Measurements from ENCODE around the gene ST7.

Gene ST7

DNA sequence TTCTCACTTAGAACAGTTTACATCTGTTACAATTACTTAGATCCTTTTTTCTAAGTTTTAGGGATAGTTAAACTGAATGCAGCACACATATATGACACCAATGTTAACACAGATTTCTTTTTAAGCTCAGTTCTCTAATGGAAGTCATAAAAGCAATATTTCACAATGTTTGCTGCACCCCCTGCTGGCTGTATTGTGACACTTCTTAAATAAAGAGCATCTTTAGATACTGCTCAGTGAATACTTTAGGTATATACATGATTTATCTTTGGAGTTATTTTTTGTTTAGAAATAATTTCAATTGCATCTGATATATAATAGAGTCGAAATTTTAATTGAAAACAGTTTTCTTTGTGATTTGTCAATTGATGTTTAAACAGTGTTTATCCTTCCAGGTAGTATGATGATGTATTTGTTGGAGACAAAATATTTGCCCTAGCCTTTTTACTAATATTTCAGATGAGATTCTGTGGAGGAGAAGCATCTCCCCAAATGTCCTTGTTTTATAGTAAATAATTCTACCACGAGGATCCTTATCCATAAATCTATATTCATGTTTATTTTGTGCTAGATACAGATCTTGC lies 174.4 kb downstream of the ST7 start:
- peak; percentile 6 for DNase-seq (ENCODE audit: low read depth)

DNA sequence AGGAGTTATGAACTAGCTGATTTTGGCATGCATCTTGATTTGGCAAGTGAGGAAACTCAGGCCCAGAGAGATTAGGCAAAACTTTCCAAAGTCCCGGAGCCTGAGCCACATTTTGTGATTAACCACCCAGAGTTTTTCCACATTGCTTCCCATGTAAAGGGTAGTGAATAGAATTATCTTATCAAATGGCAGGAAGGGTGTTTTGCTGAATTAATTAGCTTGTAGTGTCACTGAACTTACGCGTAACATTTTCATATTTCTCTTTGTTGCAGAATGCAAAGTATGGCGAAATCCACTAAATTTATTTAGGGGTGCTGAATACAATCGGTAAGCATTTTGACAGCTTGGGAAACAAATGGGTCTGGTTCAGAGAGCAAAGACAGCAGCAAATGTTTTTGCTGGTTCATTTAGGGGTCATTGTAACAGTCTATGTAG lies 176.2 kb downstream of the ST7 start:
- no peak for DNase-seq (ENCODE audit: low read depth)

DNA sequence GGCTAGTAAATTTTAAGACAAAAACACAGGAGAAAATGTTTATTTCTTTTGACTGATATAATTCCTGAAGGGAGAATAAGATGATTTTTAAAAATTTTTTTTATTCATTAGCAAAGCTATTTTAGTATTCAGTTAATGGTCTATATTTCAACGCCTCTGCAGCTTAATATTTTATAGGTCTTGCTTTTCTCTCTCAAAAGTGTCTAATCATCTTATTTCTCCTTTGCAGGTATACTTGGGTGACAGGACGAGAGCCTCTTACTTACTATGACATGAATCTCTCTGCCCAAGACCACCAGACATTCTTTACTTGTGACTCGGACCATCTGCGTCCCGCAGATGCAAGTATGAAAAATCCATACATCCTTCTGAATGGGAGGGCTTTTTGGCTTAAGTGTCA lies 177.0 kb downstream of the ST7 start:
- DNase-seq (ENCODE audit: low read depth), result no peak

DNA sequence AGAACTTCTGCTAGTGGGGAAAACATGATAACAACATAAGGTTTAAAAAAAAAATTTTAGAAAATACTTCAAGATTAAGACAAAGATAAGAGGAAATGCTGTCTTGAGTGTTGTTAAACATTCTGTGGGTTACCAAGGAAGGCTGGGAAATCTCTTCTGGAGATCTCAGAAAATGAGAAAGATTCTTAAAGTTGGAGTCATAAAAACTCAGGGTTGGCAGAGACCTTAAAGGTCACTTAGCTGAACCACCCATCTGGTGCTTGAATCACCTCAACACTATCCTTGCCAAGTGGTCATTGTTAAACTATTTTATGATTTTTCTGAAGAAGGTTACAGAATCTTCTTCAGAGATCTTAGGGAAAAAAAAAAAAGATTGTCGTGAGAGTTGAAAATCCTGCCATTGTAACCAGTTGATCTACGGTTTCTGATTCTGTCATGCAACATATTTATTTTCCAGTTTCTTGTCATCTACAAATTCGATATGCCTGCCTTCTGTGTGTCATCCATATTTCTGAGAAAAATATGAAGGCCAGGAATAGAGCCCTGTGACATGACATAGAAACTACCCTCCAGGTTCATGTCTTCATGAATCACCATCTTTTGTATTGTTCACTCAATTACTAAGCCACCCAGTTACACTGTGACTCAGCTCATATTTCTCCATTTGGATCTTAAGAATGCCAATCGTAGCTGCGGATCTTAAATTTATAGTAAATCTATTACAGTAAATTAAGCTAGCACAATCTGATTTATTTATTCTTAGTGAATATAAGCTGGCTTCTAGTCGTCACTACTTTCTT lies 179.2 kb downstream of the ST7 start:
- no peak for DNase-seq (ENCODE audit: low read depth)

DNA sequence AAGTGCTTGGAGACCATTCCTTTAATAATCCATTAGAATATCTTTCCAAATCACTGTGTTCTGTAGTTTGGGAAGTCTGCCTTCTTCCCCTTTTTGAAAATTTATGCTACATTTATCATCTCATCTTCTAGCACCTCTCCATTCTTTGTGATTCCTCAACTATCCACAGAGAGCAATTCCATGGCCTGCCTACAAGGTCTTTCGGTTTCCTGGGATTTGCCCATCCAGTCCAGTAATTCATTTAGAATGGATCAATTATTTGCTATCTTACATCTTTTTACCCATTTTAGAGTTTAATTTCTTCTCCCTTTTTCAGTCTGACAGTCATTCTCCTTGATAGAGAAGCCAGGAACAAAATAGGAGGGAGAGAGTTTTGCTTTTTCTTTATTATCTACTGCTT lies 179.8 kb downstream of the ST7 start:
- DNase-seq (ENCODE audit: low read depth), result no peak

DNA sequence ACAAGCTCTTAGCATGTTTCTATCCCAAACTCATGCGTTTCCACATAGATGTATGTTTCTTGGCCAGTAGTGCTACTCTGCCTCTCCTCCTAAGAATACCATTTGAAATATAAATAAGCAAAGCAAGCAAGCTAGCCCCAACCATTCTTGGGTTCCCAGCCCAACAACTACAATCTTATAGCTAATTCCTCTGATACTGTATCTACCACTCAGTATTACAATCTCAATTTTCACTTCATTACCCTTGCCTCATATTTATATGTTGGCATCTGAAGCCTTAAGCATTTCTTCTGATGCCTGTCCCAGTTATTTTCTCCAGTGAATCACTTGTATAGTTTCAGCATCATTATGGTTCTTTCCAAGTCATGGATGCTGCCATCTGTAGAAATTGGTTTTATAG lies 181.1 kb downstream of the ST7 start:
- DNase-seq (ENCODE audit: low read depth), result no peak

DNA sequence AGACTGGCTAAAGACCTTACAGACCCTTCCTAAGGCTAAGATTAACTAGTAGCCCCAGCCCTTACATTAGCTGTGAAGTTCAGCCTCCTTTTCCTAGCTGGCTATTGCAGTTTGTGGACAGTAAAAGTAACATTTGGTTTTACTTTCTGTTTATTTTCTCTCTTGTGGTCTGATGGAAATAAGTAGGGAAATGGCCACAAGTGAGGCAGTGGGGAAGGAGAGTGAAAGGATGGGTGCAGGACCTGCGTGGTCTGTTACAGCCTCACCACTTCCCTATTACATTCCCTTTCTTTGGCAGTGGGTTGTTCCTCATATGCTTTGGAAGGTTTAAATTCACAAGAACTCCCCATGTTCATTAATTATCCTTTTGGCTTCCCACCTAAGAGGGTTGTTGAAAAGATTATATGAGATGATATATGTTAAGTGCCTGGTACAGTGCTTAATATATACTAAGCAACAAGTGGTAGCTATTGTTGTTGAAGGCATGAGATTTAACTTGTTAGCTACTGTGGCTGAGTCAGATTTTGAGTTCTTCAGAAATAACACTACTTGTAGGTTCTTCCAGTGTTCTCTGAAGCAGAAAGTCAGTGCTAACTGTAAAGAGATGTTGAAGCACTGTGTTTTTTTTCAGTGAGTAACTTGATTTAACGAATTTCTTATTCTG lies 181.7 kb downstream of the ST7 start:
- no peak for DNase-seq (ENCODE audit: low read depth)

DNA sequence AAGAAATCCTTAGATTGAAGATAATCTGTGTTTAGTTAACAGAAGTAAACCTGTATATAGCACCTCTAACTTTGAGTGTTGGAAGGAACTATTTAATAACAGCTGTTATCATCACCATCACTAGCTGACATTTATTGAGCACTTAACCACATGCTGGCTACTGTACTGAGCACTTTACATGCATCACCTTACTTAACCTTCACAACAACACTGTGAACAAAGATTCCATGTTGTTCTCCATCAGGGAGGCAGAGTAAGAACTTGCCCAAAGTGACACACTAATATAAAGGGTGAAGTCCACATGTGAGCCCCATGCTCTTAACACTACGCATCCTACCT lies 182.2 kb downstream of the ST7 start:
- no peak for DNase-seq (ENCODE audit: low read depth)

DNA sequence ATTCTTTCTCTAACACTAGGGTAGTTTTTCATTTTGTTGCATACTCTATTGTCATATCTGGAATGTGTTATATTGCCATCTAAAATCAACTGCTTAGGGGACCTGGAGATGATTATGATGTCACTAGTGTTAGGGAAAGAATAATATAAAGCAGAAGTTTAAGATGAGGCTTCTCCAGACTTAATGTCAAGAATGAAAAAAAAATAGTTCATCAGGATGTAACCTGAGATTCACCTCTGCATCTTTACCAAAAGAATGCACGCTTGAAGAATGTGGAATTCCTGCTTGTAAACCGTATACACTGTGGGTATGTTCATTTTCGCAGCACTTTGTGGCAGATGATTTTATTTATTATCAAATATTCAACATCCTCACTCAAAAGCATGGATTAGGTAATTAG lies 184.6 kb downstream of the ST7 start:
- no peak for DNase-seq (ENCODE audit: low read depth)

DNA sequence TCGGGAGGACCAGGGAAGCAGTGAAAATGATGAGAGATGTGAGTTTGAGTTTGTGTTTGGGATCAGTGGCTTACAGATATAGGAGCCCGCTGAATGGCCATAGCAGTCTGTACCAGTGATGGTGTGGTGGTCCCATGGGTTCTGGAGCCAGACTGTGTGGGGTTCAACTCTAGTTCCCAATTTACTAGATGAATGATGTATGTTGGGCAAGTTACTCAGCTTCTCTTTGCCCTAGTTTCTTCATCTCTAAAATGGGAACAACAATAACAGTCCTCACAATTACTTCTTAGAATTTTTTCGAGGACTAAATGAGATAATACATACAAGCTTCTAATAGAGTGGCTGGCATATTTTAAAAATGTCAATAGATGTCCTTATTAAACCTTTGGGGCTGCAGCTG lies 185.2 kb downstream of the ST7 start:
- DNase-seq (ENCODE audit: low read depth), result no peak

DNA sequence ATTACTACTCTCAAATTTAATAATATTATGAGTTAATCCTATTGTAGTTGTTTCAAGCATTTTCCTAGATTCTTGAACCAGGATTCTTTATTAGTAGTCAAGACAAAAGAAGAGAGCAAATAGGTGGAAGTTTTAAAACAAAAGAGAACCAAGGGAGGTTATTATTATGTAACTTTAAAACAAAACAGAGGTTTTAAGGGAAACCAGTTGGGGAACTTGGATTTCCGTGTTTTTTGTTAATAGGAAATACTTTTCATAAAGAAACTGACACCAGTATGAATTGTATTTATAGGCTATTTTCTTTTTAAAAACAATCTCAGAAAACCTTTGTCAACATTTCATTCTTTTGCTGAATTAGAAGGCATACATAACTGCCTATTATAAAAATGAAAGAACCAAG lies 185.7 kb downstream of the ST7 start:
- DNase-seq (ENCODE audit: low read depth), result no peak

DNA sequence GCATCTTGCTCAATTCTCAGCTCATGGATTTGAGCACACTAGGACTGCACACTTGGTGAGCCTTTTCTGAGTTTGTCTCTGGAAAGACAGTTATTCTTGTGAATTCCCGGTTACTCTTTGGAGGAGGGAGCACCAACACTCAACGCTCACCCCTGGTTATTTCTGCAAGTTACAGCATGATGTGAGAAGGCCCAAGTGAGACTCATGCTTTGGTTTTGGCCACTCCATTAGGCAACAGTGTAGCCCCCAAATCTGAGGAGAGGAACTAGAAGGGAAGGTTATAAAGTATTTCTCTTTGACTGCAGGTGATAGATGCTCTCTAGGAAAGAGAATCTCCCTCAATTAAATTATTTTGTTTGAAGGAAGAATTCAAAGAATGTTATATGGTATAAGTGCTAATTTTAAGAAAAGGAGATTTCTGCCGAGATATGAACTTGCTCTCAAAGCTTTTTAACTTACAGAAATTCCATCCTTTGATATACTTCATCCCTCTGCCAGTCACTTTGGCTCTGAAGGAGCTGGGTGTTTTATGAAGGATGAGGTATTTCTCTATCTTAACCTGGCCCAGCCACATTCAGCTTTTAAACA lies 186.2 kb downstream of the ST7 start:
- DNase-seq (ENCODE audit: low read depth), result no peak

DNA sequence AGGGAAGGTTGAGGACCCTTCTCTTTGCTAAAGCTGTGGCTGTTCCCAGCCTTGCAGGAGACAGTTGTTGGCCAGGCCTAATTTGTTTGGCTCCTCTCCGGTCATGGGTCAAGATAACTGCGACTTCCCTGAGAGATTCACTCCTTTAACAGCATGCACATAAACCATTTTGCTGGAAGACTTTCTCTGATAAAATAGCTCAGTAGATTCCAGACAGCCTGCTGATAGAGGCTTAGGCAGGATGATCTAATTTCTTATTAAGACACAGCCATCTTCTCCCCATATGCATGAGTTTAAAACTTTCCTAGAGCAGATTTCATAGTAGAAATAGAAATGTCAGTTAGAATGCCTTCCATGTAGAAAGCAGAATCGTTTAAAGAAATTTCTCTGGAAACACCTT lies 187.6 kb downstream of the ST7 start:
- no peak for DNase-seq (ENCODE audit: low read depth)

DNA sequence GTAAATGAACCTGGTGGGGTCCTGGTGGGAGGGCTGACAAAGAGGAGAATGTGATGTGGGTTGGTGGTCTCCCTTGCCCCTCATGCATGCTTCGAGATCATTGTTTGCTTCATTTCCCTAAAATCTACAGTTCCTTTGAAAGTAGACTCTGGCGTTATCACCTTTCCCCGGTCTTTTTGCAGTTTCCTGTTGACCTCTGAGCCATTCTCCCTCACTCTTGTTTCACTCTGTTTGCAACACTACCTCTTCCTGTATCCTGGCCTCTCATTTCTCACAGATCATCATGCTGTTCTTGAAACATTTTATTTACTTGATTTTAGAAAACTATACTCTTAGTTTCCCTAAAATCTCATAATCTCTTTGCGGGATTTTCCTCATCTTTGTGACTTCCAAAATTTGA lies 189.8 kb downstream of the ST7 start:
- no peak for DNase-seq (ENCODE audit: low read depth)

DNA sequence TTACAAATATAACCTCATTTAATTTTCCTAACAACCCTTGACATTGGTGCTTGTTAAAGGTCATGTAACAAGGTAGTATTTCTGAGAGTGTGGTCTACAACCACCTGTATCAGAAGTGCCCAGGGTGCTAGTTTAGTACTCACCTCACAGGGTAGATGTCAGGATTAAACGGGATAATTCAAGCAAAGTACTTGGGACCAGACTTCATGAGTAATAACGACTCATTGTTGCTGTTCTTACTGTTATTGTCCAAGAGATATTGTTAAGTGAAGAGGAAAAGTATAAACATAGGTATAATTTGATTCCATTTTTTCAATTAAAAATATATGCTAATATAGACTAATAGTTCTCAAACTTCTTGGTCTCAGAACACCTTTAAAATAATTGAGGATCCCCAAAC lies 190.3 kb downstream of the ST7 start:
- DNase-seq (ENCODE audit: low read depth), result no peak

DNA sequence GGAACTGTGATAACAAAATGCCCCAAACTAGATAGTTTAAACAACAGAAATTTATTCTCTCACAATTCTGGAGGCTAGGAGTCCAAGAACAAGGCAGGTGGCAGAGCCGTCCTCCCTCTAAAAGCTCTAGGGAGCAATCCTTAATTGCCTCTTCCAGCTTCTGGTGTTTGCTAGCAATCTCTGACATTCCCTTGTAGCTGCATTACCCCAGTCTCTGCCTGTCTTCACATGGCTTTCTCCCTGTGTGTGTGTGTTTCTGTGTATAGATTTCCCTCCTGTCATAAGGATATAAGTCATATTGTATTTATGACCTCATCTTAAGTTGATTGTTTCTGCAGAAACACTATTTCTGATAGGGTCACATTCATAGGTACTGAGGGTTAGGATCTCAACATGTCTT lies 192.0 kb downstream of the ST7 start:
- DNase-seq (ENCODE audit: low read depth), result no peak

DNA sequence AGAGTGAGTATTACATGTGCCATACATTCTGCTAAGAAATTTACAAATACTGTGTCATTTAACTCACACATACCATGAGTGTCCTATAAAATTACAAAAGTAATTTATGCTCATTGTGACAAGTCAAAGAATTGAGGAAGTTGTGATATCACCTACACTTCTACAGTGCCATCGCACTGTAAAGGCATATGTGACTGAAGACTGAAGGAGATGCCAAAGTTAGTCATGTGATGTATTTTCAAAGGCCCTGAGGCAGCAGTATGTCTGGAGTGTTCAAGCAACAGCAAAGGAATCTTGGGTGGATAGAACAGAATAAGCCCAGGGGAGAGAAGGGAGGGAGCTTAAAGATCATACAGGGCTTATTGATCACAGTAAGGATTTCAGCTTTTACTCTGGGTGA lies 192.8 kb downstream of the ST7 start:
- no peak for DNase-seq (ENCODE audit: low read depth)

DNA sequence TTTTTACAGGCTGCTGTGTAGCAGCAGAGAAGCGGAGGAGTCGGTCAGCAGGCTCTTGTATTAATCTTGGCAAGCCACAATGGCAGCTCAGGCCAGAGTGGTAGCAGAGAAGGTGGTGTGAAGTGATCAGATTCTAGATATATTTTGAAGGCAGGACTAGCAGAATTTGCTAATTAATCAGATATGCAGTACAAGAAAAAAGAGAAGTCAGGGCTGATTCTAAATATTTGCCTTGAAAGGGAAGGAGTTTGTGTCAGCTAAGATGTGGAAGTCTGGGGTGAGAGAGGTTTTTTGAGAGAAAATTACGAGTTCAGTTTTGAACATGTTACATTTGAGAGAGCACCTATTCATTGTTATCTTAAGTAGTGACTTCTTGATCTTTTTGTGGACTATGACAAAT lies 193.2 kb downstream of the ST7 start:
- no peak for DNase-seq (ENCODE audit: low read depth)

DNA sequence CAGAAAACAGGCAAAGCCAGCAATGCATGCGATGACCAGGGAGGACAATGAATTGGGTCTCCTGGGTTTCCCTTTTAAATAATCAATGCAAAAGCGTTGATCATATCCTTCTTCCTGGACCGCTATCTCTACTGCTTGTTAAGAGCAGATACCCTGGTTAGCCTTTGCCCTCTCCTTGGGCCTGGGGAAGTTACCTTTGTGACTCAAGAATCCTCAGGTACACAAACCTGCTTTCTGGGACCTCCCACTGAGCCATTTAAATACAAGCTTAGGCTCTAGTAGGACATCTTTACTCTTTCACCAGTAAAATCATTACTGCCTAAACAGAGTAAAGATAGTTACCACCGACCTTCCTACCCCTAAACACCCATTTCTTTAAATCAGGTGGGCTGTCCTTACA lies 195.7 kb downstream of the ST7 start:
- no peak for DNase-seq (ENCODE audit: low read depth)

DNA sequence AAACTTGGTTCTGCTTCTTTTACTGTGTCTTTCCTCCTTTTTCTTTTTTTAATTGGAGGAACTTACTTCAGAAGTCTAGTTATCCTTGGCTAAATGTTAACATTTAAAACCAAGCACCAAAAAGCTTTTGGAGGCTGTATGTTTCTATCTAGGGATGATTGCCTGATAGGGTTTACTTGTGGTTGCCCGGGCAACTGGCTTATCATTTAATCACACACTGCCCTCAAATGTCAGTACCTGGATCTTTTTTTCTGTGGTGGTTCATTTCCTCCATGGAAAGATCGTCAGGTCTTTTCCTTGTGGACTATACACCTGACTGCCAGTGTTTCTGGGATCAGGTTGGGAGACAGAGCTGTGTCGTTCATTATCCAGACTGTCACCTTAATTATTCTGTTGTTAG lies 196.4 kb downstream of the ST7 start:
- DNase-seq (ENCODE audit: low read depth), result no peak

DNA sequence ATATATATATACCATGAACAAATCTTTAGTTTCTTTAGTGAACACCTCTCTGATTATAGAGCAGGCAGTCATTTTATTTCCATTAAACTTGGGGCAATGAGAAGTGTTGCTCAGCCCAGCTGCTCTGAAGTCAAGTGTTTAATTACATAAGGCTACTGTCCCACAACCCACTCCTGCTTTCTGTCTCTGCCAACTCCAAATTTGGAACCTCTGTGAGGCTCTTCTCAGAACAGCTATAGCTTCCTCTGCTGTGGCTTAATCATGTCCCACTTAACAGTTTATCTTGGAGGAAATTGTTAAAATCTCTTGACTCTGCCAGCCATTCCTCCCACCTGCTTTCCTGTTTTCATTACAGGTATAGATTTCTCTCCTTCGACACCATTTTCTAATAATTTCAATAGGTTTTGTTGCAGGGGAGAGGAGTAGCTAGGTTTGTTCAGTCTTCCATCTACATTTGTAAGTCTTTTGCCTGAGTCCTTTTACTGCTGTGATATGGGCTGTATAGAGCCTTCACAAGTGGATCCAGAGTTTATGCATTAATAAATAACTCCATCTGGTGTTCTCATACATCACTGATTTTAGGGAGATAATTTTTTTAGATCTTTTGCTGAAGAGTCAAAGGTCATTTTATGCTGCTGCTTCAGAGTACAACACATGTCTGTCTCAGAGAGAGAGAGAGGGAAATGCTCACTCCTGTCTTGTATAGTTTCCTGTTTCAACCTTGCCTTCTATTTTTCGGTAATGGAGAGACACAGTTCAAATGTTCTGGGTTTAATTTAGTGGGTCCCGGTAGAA lies 199.1 kb downstream of the ST7 start:
- DNase-seq (ENCODE audit: low read depth), result no peak

DNA sequence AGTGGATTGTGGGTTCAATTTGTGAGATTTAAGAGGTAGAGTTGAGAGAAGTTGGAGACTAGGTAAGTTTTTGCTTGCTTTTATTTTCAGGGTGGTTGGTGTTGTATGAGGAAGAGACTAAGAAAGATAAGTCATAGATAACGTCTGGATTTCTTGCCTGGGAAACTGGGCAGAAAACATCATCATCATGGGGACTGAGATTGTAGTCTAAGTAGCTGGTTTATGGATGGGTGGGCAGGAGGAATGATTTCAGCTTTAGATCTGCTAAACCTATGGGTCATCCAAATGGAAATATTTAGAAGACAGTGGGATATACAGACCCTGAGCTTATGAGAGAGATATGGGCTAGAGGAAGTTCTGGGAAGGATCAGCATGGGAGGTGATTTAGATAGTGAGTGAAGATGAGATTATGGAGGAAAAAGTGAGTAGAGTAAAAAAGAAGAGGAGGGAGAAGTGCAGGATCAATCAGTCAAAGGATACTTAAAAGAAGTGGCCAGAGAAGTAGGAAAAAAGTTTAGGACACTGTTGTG lies 199.8 kb downstream of the ST7 start:
- DNase-seq (ENCODE audit: low read depth), result no peak
